GM21526 (cell line): ENCODE measurements around the gene COL6A1.
"Not testable (repeated sequence)": the region's sequence is repeated elsewhere in the genome, so short reads cannot be mapped to it uniquely, and the experiment has no call there.

Experiments
- ATAC-seq: cut with Tn5 transposase; IDR thresholded peaks from one replicate; pipeline ENCODE4 v1.9.1; 2021; ENCODE audit warnings: moderate library complexity; ENCODE audit not compliant: unreplicated experiment, low FRiP score

The COL6A1 gene

DNA sequence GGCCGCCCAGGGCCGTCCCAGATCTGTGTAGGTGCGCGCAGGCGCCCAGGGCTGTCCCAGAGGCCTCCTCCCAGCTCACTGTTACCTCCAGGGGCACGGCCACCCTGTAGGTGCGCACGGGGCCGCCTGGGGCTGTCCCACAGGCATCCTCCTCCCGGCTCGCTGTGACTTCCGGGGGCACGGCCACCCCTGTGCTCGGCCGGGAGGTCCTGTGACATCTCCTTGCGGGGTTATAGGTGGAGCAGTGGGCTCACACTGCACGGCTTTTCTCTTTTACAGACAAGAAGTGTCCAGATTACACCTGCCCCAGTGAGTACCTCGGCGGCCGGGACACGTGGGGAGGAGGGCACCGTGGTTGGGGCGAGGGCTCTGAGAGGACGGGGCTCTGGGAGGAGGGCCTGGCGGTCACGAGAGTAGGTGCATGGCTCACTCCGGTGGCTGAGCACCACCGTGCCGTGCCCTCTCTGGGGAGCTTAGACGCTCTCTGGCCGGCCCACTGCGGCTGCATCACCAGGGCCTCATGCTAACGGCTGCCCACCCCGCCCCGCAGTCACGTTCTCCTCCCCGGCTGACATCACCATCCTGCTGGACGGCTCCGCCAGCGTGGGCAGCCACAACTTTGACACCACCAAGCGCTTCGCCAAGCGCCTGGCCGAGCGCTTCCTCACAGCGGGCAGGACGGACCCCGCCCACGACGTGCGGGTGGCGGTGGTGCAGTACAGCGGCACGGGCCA is 21.4 kb downstream of the COL6A1 start:
- no peak for ATAC-seq

DNA sequence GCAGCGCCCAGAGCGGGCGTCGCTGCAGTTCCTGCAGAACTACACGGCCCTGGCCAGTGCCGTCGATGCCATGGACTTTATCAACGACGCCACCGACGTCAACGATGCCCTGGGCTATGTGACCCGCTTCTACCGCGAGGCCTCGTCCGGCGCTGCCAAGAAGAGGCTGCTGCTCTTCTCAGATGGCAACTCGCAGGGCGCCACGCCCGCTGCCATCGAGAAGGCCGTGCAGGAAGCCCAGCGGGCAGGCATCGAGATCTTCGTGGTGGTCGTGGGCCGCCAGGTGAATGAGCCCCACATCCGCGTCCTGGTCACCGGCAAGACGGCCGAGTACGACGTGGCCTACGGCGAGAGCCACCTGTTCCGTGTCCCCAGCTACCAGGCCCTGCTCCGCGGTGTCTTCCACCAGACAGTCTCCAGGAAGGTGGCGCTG is 22.0 kb downstream of the COL6A1 start:
- ATAC-seq, result no peak

DNA sequence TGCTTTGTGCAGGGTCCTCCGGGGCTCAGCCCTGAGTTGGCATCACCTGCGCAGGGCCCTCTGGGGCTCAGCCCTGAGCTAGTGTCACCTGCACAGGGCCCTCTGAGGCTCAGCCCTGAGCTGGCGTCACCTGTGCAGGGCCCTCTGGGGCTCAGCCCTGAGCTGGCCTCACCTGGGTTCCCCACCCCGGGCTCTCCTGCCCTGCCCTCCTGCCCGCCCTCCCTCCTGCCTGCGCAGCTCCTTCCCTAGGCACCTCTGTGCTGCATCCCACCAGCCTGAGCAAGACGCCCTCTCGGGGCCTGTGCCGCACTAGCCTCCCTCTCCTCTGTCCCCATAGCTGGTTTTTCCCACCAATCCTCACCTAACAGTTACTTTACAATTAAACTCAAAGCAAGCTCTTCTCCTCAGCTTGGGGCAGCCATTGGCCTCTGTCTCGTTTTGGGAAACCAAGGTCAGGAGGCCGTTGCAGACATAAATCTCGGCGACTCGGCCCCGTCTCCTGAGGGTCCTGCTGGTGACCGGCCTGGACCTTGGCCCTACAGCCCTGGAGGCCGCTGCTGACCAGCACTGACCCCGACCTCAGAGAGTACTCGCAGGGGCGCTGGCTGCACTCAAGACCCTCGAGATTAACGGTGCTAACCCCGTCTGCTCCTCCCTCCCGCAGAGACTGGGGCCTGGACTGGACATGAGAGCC is 22.7 kb downstream of the COL6A1 start:
- ATAC-seq, result no peak

DNA sequence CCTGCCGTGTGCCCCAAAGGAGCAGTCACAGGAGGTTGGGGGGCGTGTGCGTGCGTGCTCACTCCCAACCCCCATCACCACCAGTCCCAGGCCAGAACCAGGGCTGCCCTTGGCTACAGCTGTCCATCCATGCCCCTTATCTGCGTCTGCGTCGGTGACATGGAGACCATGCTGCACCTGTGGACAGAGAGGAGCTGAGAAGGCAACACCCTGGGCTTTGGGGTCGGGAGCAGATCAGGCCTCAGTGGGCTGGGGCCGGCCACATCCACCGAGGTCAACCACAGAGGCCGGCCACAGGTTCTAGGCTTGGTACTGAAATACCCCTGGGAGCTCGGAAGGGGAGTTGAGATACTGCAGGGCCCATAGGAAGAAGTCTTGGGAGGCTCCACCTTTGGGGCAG is 23.5 kb downstream of the COL6A1 start:
- ATAC-seq, result no peak

DNA sequence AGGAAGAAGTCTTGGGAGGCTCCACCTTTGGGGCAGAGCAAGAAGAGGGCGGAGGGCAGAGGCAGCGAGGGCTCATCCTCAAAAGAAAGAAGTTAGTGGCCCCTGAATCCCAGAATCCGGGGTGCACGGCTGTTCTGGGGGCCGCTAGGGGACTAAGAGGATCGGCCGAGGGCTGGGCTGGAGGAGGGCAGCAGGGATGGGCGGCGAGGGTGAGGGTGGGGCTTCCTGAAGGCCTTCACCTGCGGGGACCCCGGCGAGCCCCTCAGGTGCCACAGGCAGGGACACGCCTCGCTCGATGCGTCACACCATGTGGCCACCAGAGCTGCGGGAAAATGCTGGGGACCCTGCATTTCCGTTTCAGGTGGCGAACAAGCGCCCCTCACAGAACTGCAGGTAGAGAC is 23.9 kb downstream of the COL6A1 start:
- no peak for ATAC-seq

DNA sequence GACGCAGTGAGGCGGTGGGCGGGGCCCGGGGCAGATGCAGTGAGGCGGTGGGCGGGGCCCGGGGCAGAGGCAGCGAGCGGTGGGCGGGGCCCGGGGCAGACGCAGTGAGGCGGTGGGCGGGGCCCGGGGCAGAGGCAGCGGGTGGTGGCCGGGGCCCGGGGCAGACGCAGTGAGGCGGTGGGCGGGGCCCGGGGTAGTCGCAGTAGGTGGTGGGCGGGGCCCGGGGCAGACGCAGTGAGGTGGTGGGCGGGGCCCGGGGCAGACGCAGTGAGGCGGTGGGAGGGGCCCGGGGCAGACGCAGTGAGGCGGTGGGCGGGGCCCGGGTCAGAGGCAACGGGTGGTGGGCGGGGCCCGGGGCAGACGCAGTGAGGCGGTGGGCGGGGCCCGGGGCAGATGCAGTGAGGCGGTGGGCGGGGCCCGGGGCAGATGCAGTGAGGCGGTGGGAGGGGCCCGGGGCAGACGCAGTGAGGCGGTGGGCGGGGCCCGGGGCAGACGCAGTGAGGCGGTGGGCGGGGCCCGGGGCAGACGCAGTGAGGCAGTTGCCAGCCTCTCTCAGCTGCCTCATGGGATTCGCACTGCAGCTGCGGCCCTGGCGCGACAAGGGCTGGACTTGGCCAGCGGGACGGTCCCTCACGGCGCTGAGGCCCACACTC is 24.4 kb downstream of the COL6A1 start:
- not testable (repeated sequence) for ATAC-seq

DNA sequence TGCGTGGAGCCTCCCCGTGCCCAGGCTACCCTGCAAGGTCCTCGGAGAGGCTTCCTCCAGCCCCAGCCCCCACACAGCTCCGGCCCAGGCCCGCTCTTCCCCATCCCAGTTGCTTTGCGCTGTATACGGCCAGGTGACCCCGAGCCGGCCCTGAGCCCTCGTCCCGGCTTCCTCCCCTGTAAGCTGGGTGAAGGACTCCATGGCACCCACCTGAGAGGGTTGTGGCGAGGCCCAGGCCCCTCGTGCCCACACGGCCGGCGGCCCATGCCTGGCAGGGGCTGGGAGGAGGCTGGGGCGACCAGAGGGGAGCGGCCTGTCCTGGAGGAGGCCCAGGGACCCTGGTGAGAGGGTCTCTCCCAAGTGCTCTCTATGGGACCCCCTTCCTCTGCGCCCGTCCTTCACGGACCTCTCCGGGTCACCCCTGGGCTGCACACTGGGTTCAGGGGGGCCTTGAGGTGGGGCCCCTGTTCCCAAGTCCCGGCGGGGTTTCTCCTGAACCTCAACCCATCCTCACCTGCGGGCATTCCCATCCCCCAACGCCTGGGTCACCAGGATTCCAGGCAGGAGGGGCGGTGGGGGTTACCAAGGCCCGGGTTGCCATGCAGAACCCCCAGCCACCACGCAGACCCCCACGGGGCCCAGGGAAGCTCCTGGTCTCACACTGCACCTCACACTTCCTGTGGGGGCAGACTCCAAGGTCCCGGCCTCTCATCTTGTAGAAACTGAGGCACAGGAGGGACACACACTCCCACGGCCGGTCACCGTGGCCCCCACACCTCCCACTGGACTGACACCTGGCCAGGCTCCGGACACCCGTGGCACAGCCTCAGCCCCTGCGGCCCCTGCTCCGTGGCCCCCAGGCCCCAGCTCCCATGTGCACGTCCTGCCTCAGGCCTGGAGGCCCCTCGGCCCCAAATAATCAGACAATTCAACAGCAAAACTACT is 25.2 kb downstream of the COL6A1 start:
- ATAC-seq, result no peak

DNA sequence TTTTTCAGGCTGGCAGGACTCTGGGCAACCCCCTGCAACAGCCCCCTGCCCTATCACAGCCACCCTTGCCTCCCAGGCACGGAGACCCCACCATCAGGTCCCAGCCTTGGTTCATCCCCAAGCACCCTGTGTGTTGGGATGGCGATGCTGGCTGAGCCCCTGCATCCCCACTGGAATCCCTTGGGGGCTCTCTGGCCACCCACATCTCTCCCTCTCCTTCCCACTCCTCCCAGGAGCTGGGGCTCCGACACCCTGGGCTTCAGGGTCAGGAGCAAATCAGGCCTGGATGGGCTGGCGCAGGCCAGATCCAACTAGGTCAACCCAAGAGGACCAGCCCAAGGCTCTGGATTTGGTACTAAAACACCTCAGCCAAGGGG is 25.9 kb downstream of the COL6A1 start:
- ATAC-seq, result no peak

DNA sequence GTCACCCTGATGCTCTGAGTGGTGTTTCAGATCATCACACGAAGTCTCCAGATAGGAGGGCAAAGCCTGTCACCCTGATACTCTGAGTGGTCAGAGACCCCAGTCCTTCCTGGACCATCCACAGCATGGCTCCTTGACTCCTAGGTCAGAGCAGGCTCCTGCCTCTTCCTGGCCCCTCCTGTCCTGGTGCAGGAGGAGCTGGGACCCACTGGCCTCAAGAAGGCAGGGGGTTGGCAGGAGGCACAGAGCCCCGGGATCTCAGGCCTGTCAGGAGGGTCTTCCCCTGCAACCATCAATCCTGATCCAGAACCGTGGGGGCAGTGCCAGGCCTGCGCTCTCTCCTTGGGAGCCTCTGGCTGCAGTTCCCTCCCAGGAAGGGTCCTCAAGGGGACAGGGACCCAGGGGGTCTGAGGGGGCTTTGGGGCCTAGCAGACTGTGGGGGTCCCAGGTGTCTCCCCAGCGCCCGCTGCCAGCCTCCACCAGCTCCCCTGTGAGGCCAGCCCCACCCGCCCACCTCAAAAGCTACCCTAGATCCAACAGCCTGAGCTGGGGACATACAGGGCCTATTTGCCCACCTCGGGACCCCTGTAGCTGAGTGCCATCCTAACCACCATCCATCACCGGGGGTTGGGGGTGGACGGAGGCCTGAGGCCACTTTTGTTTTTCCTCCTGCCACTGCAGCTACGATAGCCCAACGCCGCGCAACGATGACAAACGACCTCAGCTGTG is 27.5 kb downstream of the COL6A1 start:
- no peak for ATAC-seq

DNA sequence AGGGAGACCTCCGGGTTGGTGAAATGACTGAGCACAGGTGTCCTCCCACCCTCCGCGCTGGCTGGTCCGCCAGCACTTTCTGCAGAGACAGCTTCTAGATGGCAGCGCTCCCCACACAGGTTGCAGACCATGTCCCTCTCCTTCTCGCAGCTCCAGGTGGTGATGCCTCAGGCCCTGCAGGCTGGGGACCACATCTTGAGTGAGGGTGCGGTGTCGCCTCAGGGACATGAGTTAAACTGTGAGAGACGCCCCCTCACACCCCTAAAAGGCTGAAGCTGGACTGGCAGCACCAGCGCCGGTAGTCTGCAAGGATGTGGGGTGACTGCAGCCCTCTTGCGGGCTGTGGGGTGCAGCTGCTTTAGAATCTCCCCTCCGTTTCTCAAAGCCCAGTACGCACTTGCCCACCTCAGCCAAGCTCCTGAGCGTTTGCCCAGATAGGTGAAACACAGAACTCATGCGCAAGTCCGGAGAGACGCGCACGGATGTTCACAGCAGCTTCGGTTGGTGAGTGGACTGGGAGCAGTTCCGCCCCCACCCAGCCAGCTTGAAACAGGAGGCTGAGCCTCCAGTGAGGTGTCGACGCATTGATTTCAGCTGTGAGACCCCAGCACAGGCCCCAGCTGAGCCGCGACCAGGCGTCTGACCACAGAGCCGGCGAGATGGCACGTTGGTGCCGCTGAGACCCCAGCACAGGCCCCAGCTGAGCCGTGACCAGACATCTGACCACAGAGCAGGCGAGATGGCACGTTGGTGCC is 28.6 kb downstream of the COL6A1 start:
- ATAC-seq, result no peak

DNA sequence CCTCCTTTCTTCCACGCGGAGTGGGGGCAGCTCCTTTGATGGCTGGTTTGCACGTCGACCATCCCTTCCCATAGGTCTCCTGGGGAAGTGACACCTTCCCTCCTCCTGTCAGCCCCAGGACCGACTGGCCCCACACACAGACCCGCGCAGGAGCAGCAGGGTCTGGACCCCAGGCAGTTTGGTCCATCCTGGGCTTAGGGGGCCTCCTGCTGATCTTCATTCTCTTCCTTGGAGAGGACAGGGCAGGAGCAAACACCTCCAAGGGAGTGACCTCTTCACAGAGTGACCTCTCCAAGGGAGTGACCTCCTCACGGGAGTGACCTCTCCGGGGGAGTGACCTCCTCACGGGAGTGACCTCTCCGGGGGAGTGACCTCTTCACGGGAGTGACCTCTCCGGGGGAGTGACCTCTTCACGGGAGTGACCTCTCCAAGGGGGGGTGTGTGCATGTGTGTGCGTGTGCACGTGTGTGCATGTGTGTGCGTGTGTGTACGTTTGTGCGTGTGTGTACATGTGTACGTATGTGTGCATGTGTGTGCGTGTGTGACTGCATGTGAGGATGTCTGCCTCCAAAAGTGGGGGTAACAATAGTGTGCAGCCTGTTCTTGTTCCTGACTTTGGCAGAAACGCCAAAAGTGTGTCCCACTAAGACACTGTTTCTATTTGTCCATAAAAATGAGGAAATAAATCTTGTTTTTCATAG is 29.8 kb downstream of the COL6A1 start:
- ATAC-seq, result no peak

DNA sequence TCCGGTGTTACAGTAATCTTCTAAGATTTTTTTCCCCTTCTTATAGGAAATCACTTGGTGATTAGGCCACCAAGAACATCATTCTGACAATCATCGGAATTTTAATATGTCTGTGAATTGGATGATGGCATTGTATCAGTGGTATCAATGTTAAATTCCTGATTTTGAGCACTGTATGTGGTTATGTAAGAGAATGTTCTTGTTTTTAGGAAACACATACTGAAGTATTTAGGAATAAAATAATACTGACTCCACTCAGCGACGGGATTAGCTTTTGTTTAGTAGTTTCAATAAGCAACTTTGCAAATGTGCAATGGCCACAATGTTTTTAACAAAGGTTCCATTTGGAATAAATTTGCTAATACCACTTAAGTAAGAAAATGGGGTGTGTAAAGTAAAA is 30.6 kb downstream of the COL6A1 start:
- no peak for ATAC-seq

DNA sequence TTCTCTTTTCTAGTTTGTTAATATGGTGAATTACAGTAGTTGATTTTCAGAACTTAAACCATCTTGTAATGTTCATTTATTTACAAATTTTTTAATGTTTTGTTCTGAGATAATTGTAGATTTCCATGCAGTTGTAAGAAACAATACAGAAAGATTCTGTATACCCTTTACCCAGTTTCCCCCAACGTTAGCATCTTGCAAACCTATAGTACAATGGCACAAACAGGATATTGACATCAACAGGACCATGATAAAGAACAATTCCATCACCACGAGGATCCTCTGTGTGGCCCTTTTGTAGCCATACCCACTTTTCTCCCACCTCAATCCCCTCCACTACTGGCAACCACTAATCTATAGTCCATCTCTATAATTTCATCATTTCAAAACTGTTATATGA is 33.3 kb downstream of the COL6A1 start:
- no peak for ATAC-seq

DNA sequence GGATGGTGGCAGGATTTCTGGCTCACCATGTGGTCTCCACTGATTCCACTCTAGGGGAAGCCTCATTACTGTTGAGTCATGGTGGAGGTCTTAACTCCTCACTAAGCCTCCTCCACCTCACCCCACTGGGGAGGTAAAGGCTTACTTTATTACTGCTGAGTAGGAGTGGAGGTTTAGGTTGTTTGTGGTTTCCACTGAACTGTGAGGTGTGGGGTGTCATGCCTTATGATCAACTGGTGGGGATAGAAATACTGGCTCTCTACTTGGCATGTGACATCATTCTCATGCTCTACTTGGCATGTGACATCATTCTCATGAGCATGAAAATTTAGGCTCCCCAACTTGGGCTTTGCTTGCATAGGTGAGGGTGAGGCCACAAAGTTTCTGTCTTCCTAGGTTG is 35.6 kb downstream of the COL6A1 start:
- no peak for ATAC-seq

DNA sequence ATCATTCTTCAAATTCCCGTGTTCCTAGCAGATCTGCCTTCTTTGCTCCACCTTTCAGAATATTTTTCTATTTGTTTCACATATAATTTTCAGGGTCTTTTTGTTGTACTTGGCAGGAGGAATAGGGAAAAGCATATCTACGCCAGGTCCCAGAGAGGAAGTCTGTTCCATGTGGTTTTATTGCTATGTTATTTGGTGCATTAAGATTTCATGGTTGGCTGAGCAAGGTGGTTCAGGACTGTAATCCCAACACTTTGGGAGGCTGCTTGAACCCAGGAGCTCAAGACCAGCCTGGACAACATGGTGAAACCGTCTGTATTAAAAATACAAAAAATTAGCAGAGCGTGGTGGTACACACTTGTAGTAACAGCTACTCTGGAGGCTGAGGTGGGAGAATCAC is 36.1 kb downstream of the COL6A1 start:
- ATAC-seq, result no peak

DNA sequence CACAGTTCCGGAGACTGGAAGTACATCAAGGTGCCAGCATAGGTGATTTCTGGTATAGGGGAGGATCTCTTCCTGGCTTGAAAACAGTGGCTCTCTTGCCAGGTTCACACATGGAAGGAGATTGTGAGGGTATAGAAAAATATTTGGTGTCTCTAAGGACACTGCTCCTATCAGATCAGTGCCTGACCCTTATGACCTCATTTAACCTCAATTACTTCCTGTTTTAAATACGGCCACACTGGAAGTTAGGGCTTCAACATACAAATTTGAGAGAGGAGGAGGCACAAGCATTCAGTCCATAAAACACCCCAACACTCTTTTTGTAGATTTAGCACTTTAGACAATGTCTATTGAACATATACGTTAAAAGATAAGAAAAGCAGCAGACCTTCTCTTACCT is 37.0 kb downstream of the COL6A1 start:
- ATAC-seq, result no peak

DNA sequence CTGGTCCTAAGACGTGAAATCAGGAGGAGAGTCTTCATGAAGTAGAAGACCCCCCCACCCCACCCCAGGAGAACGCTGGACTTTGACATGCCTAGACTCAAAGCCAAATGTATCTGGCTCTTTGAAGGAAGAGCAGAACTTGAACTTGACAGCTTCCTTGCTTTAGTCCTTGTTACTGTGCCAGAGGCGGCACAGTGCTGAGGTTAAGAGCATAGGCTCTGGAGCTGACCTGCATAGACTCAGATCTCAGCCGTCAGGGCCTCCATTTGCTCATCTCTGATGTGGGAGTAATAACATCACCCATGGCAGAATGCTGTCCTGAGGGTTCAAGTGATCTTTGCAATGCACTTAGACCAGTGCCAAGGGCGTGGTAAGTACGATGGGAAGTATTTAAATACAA is 39.0 kb downstream of the COL6A1 start:
- no peak for ATAC-seq

DNA sequence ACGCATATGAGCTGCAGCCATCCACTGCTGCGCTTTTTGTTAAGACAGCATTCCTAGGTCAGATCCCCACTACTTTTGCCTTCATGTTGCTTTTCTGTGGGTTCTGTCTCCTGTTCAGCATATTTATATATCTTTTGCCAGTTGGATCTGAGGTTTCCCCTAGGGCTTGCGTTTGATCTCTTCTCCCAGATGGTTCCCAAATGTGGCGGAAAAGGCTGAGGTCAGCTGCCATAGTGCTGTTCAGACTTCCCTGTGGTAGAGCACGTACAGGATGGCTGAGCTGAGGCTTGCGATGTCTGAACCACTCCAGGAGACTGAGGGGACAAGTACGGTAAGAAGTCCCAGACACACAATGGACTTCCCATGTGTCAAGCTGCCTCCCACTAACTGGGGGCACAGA is 39.8 kb downstream of the COL6A1 start:
- no peak for ATAC-seq
